HepG2 (cell line): Measurements from ENCODE around the gene STOML1. TPM values are rescaled to one million over a fixed set of nuclear protein-coding genes. Genes with fewer than 3 reads are reported as not detected.

Experiments
- ATAC-seq: fragments of 200-7000 bp; cut with Tn5 transposase; 3 replicates; pipeline ENCODE4 v1.9.1; 2020; ENCODE audit warnings: mild to moderate bottlenecking, moderate library complexity
- BruUV-seq: library from RNA; stranded (reverse); fragments of 400-500 nt; replicated peaks from 2 replicates; lab custom pipeline; 2021; lab: Mats Ljungman, UMichigan
- CTCF ChIA-PET: fragments of 300-600 bp; formaldehyde crosslinking; extraction: SDS; loops from one replicate; lab custom pipeline; 2021; ENCODE audit warnings: low total read pairs, inconsistent platforms, low intra/inter-chr PET ratio; lab: Yijun Ruan, JAX
- POLR2A ChIA-PET: fragments of 350-600 bp; sonication (Branson Sonifier 250); formaldehyde crosslinking; loops from one replicate; lab custom pipeline; 2020; ENCODE audit warnings: antibody characterized with exemption, inconsistent platforms; lab: Yijun Ruan, JAX
- DNase-seq: peaks from one replicate; pipeline ENCODE4 v3.0.0-alpha.2; 2015; ENCODE audit warnings: low spot score
- FAIRE-seq: peaks from 3 replicates; lab custom pipeline; 2011; peaks lifted over from hg19 to GRCh38; lab: Jason Lieb, UNC
- H2AFZ ChIP-seq: one replicate; pipeline ENCODE4 v1.6.1; 2011; ENCODE audit warnings: low read length, inconsistent platforms
- H3K27ac ChIP-seq: fragments of 300-600 bp; 3 replicates; pipeline ENCODE4 v1.8.0; 2011; ENCODE audit warnings: mixed run types, mild to moderate bottlenecking, mixed read lengths, low read length, inconsistent platforms; ENCODE audit not compliant: insufficient read depth; ENCODE audit errors: extremely low read length
- H3K27me3 ChIP-seq, 2 experiments: fragments of 200-600 bp in 1 of 2; 2 replicates in 1 of 2; 3 replicates in 1 of 2; pipeline versions ENCODE4 v1.6.0 to v1.8.0; 2011; ENCODE audit warnings: low read length in 2 of 2, mild to moderate bottlenecking in 2 of 2, moderate library complexity in 2 of 2, inconsistent platforms in 1 of 2; ENCODE audit not compliant: insufficient read depth in 2 of 2, control insufficient read depth in 1 of 2
- H3K36me3 ChIP-seq, 2 experiments: fragments of 200-600 bp in 1 of 2; replicated peaks in 1 of 2; 2 replicates in 1 of 2; 3 replicates in 1 of 2; pipeline versions ENCODE4 v1.5.1 to v1.8.0; 2011; ENCODE audit warnings: low read length in 2 of 2, inconsistent platforms in 1 of 2; ENCODE audit not compliant: insufficient read depth in 2 of 2, control insufficient read depth in 1 of 2
- H3K4me1 ChIP-seq: 2 replicates; pipeline ENCODE4 v1.5.1; 2012; ENCODE audit warnings: low read length, inconsistent platforms; ENCODE audit not compliant: insufficient read depth
- H3K4me2 ChIP-seq: 2 replicates; pipeline ENCODE4 v1.6.0; 2011; ENCODE audit warnings: low read depth, low read length, inconsistent platforms
- H3K4me3 ChIP-seq, 3 experiments: fragments of 200-600 bp in 1 of 3; sonication (generic), shearing (Covaris generic) in 1 of 3; replicated peaks in 1 of 3; 2 replicates each; pipeline ENCODE4 v1.5.1; 2011 to 2016; ENCODE audit warnings: low read length in 3 of 3, inconsistent platforms in 2 of 3, low read depth in 2 of 3, mild to moderate bottlenecking in 2 of 3, control low read depth in 1 of 3, mixed read lengths in 1 of 3; ENCODE audit not compliant: insufficient read depth in 1 of 3
- H3K79me2 ChIP-seq: one replicate; pipeline ENCODE4 v1.6.1; 2011; ENCODE audit warnings: low read length, inconsistent platforms; ENCODE audit not compliant: insufficient read depth
- H3K9ac ChIP-seq: 2 replicates; pipeline ENCODE4 v1.6.0; 2011; ENCODE audit warnings: mild to moderate bottlenecking, low read depth, low read length, inconsistent platforms; ENCODE audit not compliant: insufficient read depth
- H3K9me3 ChIP-seq: 2 replicates; pipeline ENCODE4 v1.5.1; 2012; ENCODE audit warnings: mild to moderate bottlenecking, low read length
- H4K20me1 ChIP-seq: 2 replicates; pipeline ENCODE4 v1.6.0; 2011; ENCODE audit warnings: inconsistent platforms, mild to moderate bottlenecking, low read length, moderate library complexity; ENCODE audit not compliant: insufficient read depth
- KDM3A ChIP-seq: IDR thresholded peaks from 2 replicates; pipeline ENCODE4 v1.6.1; 2018; ENCODE audit warnings: low read depth, missing compliant biosample characterization
- MAF1 ChIP-seq: sonication (generic); formaldehyde crosslinking; IDR thresholded peaks from 2 replicates; pipeline ENCODE4 v1.5.0; 2020; ENCODE audit warnings: missing genetic modification reagents, borderline replicate concordance
- MIER2 ChIP-seq: IDR thresholded peaks from 2 replicates; pipeline ENCODE4 v1.6.1; 2016; ENCODE audit warnings: missing biosample characterization, missing genetic modification reagents
- SMARCE1 ChIP-seq: fragments of 450-650 bp; IDR thresholded peaks from 2 replicates; pipeline ENCODE4 v1.6.1; 2017; ENCODE audit warnings: borderline replicate concordance
- WIZ ChIP-seq: sonication (generic); formaldehyde crosslinking; IDR thresholded peaks from 2 replicates; pipeline ENCODE4 v1.5.1; 2020; ENCODE audit warnings: mild to moderate bottlenecking, missing genetic modification reagents
- YEATS2 ChIP-seq: sonication (generic); formaldehyde crosslinking; IDR thresholded peaks from 2 replicates; pipeline ENCODE4 v1.4.0; 2020; ENCODE audit warnings: missing genetic modification reagents, borderline replicate concordance
- ZFP82 ChIP-seq: sonication (generic); formaldehyde crosslinking; IDR thresholded peaks from 2 replicates; pipeline ENCODE4 v1.5.1; 2020; ENCODE audit warnings: mild to moderate bottlenecking, missing genetic modification reagents, borderline replicate concordance
- ZNF747 ChIP-seq: sonication (generic); formaldehyde crosslinking; IDR thresholded peaks from 2 replicates; pipeline ENCODE4 v1.8.1; 2023; ENCODE audit warnings: missing genetic modification reagents, mild to moderate bottlenecking, borderline replicate concordance
- in situ Hi-C: cut with HindIII; loops from 2 replicates; pipeline ENCODE4 v1.10.0; 2017; ENCODE audit warnings: low pct_unique_long_range_greater_than_20kb; ENCODE audit not compliant: extremely low pct_ligation_motif_present
- intact Hi-C: fragments of 100-400 bp; cut with micrococcal nuclease; formaldehyde crosslinking; loops from one replicate; pipeline ENCODE4 v1.10.0; 2022; ENCODE audit not compliant: unreplicated experiment
- polyA plus RNA-seq, 8 experiments: library from polyadenylated mRNA; depleted of rRNA in 3 of 8; stranded (reverse) in 7 of 8; unstranded in 1 of 8; fragments of >200 nt; fragmentation: Illumina TruSeq in 4 of 8; extraction: Trizol in 4 of 8; gene quantifications; 2 replicates each; pipeline versions ENCODE4 v1.2.1 to v1.2.3, GENCODE V29; 2011 to 2016; ENCODE audit warnings: low read depth in 4 of 8, missing spikeins in 1 of 8, mixed read lengths in 1 of 8; ENCODE audit not compliant: insufficient read depth in 1 of 8
- total RNA-seq, 5 experiments: library from RNA; depleted of rRNA; stranded (reverse); fragments of >200 nt; fragmentation: Illumina TruSeq; extraction: Trizol; gene quantifications; 2 replicates each; pipeline ENCODE4 v1.2.3, GENCODE V29; 2016; ENCODE audit warnings: low read depth in 1 of 5
- TF ChIP-seq, protein P1 (sequence below): IDR thresholded peaks from 2 replicates; pipeline ENCODE4 v1.6.1; 2016; ENCODE audit warnings: low read depth
- TF ChIP-seq, protein P2 (sequence below): sonication (generic); formaldehyde crosslinking; IDR thresholded peaks from 2 replicates; pipeline ENCODE4 v1.4.0; 2020; ENCODE audit warnings: mild to moderate bottlenecking, missing genetic modification reagents
- TF ChIP-seq, protein P3 (sequence below): IDR thresholded peaks from 2 replicates; pipeline ENCODE4 v1.6.1; 2016; ENCODE audit warnings: missing genetic modification reagents, missing compliant biosample characterization
- TF ChIP-seq, protein P4 (sequence below), 2 experiments: sonication (generic) in 1 of 2; formaldehyde crosslinking in 1 of 2; IDR thresholded peaks; 2 replicates each; pipeline versions ENCODE4 v1.4.0 to v1.6.1; 2018 to 2020; ENCODE audit warnings: missing genetic modification reagents in 2 of 2, borderline replicate concordance in 1 of 2, low read depth in 1 of 2, mild to moderate bottlenecking in 1 of 2, missing biosample characterization in 1 of 2

STOML1 gene
- total and polyA plus RNA-seq, 2 of the 13 experiments (the other 11 are each of a cell fraction or from before 2014, with no cell fraction given) = 3.5 to 3.7 TPM

DNA sequence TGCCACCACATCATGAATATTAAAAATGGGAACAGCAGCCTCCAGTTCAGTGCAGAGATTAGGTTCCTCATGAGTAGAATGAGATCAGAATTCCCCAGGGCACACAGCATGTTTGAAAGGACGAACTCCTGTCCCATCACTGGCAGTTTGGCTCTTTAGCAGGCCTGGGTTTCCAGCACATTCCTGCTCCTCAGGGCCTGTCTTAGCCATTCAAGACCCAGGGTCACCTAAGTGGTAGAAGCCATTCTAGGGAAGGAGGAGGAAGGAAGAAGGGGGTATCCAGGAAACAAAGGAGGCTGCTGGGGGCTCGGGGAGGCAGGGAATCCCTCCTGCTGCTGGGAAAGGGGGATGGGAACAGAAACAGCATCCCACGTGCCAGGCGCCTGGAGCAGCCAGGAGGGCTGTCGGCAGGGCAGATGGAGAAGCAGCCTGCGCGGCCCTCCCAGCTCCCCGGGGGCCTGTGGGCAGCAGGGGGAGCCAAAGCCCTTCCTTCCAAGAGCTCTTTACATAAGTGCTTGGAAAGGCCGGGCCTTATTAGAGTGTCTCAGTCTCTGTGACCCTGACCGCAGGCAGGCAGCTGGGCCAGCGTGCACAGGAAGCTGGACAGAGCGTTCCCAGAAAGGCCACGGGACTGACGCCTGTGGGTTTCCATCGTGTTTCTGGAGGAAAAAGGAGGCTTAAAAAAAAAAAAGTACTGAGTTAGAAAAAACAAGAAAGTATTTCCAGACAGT lies 41.1 kb downstream of the STOML1 start (continued):
- TF ChIP-seq, protein P1, sequence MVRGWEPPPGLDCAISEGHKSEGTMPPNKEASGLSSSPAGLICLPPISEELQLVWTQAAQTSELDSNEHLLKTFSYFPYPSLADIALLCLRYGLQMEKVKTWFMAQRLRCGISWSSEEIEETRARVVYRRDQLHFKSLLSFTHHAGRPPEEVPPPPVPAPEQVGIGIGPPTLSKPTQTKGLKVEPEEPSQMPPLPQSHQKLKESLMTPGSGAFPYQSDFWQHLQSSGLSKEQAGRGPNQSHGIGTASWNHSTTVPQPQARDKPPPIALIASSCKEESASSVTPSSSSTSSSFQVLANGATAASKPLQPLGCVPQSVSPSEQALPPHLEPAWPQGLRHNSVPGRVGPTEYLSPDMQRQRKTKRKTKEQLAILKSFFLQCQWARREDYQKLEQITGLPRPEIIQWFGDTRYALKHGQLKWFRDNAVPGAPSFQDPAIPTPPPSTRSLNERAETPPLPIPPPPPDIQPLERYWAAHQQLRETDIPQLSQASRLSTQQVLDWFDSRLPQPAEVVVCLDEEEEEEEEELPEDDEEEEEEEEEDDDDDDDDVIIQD (CRISPR knock-in tag) = no peak
- TF ChIP-seq KDM3A = 0 out of 2 replicates have a peak, but pooled peaks have one; percentile 55
- TF ChIP-seq, protein P2, sequence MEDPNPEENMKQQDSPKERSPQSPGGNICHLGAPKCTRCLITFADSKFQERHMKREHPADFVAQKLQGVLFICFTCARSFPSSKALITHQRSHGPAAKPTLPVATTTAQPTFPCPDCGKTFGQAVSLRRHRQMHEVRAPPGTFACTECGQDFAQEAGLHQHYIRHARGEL (CRISPR knock-in tag) = no peak
- no peak for TF ChIP-seq SMARCE1
- TF ChIP-seq, protein P3, sequence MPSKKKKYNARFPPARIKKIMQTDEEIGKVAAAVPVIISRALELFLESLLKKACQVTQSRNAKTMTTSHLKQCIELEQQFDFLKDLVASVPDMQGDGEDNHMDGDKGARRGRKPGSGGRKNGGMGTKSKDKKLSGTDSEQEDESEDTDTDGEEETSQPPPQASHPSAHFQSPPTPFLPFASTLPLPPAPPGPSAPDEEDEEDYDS (CRISPR knock-in tag) = peak; percentile 47; the same call in 1 of the 2 replicates
- peak; percentile 54; the same call in 1 of the 2 replicates for TF ChIP-seq MIER2
- 0 out of 2 replicates have a peak, but pooled peaks have one; percentile 8 for TF ChIP-seq ZNF747 (CRISPR knock-in tag)
- no peak for TF ChIP-seq WIZ

DNA sequence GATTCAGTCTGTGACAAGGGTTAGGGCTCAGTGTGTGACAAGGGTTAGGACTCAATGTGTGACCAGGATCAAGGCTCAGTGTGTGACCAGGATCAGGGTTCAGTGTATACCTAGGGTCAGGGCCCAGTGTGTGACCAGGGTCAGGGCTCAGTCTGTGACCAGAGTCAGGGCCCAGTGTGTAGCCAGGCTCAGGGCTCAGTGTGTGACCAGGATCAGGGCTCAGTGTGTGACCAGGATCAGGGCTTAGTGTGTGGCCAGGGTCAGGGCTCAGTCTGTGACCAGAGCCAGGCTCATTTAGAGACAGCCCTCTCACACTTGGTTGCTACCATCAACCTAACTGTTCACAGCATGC lies 41.6 kb downstream of the STOML1 start:
- ATAC-seq (no peak), DNase-seq (no peak), FAIRE-seq (no peak)
- H3K4me3 ChIP-seq = no peak overlapping the region
- CTCF ChIA-PET = interaction anchor here (1.1 to 2.1 kb wide), 2 partner anchors 11 to 13 kb away, joined by 3 to 41 read pairs; no protein-coding TSS in a partner anchor
- no peak overlapping the region for H2AFZ ChIP-seq
- H3K79me2 ChIP-seq = no peaks in the 10 kb centered on the region
- intact Hi-C loops = no loop called here
- TF ChIP-seq, protein P4, sequence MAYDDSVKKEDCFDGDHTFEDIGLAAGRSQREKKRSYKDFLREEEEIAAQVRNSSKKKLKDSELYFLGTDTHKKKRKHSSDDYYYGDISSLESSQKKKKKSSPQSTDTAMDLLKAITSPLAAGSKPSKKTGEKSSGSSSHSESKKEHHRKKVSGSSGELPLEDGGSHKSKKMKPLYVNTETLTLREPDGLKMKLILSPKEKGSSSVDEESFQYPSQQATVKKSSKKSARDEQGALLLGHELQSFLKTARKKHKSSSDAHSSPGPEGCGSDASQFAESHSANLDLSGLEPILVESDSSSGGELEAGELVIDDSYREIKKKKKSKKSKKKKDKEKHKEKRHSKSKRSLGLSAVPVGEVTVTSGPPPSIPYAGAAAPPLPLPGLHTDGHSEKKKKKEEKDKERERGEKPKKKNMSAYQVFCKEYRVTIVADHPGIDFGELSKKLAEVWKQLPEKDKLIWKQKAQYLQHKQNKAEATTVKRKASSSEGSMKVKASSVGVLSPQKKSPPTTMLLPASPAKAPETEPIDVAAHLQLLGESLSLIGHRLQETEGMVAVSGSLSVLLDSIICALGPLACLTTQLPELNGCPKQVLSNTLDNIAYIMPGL (CRISPR knock-in tag; IDR thresholded peaks at IDR 0.05; ENCODE audit: borderline replicate concordance in 1 of 2, low read depth in 1 of 2) = no peak
- no peak for TF ChIP-seq MAF1 (CRISPR knock-in tag)
- no peak for TF ChIP-seq YEATS2 (CRISPR knock-in tag)
- no peak for TF ChIP-seq ZFP82 (CRISPR knock-in tag)
- H3K4me2 ChIP-seq = no peak overlapping the region
- POLR2A ChIA-PET = no interaction called here
- H3K36me3 ChIP-seq = no peaks in the 10 kb centered on the region
- in situ Hi-C loops = no loop called here
- no TSS peak for BruUV-seq
- H4K20me1 ChIP-seq = no peaks in the 10 kb centered on the region
- H3K27ac ChIP-seq = no peak overlapping the region
- peaks cover 9% of the 10 kb centered on the region for H3K4me1 ChIP-seq
- peaks cover 2 to 22% of the 10 kb centered on the region in 2 experiments; a peak in 4 of 5 replicates for H3K27me3 ChIP-seq
- H3K9me3 ChIP-seq = no peaks in the 10 kb centered on the region
- no peak overlapping the region for H3K9ac ChIP-seq
